Nephron (organoid): ENCODE measurements around the gene AGK.

Experiments used
- H3K27ac Mint-ChIP-seq, 3 experiments: 2 replicates each; pipeline ENCODE4 v1.8.0; 2020; ENCODE audit warnings: mixed read lengths in 3 of 3, mild to moderate bottlenecking in 2 of 3, moderate library complexity in 1 of 3
- H3K27me3 Mint-ChIP-seq: 2 replicates; pipeline ENCODE4 v1.8.0; 2021; ENCODE audit warnings: low read depth, mild to moderate bottlenecking, moderate library complexity, mixed read lengths
- H3K36me3 Mint-ChIP-seq: 2 replicates; pipeline ENCODE4 v1.8.0; 2020; ENCODE audit warnings: low read depth, mixed read lengths
- H3K4me1 Mint-ChIP-seq: 2 replicates; pipeline ENCODE4 v1.8.0; 2020; ENCODE audit warnings: mixed read lengths
- H3K4me3 Mint-ChIP-seq, 3 experiments: 2 replicates each; pipeline ENCODE4 v1.8.0; 2020; ENCODE audit warnings: mild to moderate bottlenecking in 3 of 3, mixed read lengths in 3 of 3, moderate library complexity in 2 of 3
- H3K9me3 Mint-ChIP-seq: 2 replicates; pipeline ENCODE4 v1.8.0; 2020; ENCODE audit warnings: mixed read lengths
- CTCF ChIP-seq, 3 experiments: fragments of 200-600 bp; sonication (generic); IDR thresholded peaks; one replicate each; pipeline ENCODE4 v1.5.0; 2021; ENCODE audit warnings: antibody characterized with exemption in 3 of 3; ENCODE audit not compliant: unreplicated experiment in 3 of 3

Gene AGK

DNA sequence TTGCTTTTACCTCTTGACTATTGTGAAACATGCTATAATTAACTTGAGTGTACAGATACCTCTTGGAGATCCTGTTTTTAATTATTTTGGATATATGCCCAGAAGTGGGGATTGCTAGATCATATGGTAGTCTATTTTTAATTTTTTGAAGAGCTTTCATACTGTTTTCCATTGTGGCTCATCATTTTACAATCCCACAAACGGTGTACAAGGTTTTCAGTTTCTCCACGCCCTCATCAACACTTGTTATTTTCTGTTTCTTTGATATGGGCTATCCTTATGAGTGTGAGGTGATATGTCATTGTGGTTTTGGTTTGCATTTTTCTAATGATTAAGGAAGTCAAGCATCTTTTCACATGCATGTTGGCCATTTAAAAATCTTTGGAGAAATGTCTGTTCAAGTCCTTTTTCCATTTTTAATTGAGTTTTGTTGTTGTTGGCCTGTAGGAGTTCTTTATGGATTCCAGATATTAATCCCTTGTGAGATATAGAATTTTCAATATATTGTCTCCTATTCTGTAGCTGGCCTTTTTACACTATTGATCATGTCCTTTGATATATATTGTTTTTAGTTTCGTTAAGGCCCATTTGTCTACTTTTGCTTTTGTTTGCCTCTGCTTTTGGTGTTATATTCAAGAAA, 7.5 kb downstream of the AGK start:
- no peaks in the 10 kb centered on the region for H3K27me3 Mint-ChIP-seq
- no peak overlapping the region for H3K4me3 Mint-ChIP-seq
- TF ChIP-seq CTCF (IDR thresholded peaks at IDR 0.05; ENCODE audit: unreplicated experiment in 3 of 3), result no peak
- peaks cover 79% of the 10 kb centered on the region for H3K36me3 Mint-ChIP-seq
- H3K4me1 Mint-ChIP-seq, result no peaks in the 10 kb centered on the region
- H3K9me3 Mint-ChIP-seq, result peaks cover 10% of the 10 kb centered on the region
- no peak overlapping the region for H3K27ac Mint-ChIP-seq

DNA sequence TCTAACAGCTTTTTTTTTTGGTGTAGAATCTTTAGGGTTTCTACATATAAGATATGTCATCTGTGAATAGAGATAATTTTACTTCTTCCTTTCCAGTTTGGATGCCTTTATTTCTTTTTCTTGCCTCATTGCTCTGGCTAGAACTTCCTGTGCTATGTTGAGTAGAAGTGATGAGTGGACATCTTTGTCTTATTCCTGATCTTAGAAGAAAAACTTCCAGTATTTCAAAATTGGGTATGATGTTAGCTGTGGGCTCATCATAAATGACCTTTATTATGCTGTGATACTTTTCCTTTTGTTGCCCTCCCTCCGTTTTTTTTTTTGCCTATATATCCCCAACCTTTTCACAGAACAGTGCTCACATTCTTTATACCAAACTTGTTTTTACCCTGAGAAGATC, 8.8 kb downstream of the AGK start:
- no peak for TF ChIP-seq CTCF (IDR thresholded peaks at IDR 0.05; ENCODE audit: unreplicated experiment in 3 of 3)

DNA sequence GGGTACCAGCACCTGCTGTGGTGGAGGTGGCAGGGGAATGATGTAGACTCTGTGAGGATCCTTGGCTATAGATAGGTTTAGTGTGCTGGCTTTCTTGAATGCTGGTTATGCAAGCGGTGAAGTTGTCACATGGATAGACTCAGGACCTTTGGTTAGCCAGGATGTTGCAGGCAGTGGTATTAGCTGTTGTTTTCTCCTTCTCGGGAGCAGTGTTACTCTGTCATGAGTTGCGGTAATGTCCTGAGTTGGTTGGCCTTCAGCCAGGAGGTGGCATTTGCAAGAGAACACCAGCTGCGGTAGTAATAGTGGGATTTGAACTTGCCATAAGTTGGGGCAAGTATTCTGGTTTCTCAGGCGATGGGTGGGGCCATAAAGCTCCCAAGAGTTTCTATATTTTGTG, 10.8 kb downstream of the AGK start:
- no peak overlapping the region for H3K4me3 Mint-ChIP-seq
- H3K9me3 Mint-ChIP-seq, result peaks cover 10% of the 10 kb centered on the region
- H3K27ac Mint-ChIP-seq, result no peak overlapping the region
- TF ChIP-seq CTCF (IDR thresholded peaks at IDR 0.05; ENCODE audit: unreplicated experiment in 3 of 3), result no peak
- peaks cover 84% of the 10 kb centered on the region for H3K36me3 Mint-ChIP-seq
- H3K27me3 Mint-ChIP-seq, result no peaks in the 10 kb centered on the region
- H3K4me1 Mint-ChIP-seq, result no peaks in the 10 kb centered on the region

More for the DNA sequence above, 8.8 kb downstream of the AGK start:
- peaks cover 10% of the 10 kb centered on the region for H3K9me3 Mint-ChIP-seq
- H3K36me3 Mint-ChIP-seq, result peaks cover 86% of the 10 kb centered on the region
- no peaks in the 10 kb centered on the region for H3K27me3 Mint-ChIP-seq
- H3K4me1 Mint-ChIP-seq, result no peaks in the 10 kb centered on the region
- no peak overlapping the region for H3K27ac Mint-ChIP-seq
- no peak overlapping the region for H3K4me3 Mint-ChIP-seq

GRCh38 chr7:141562543-141562942, 11.3 kb downstream of the AGK start:
- H3K27ac Mint-ChIP-seq, result no peak overlapping the region
- H3K4me1 Mint-ChIP-seq, result no peaks in the 10 kb centered on the region
- H3K9me3 Mint-ChIP-seq, result peaks cover 10% of the 10 kb centered on the region
- peaks cover 79% of the 10 kb centered on the region for H3K36me3 Mint-ChIP-seq
- TF ChIP-seq CTCF (IDR thresholded peaks at IDR 0.05; ENCODE audit: unreplicated experiment in 3 of 3), result no peak
- H3K4me3 Mint-ChIP-seq, result no peak overlapping the region
- H3K27me3 Mint-ChIP-seq, result no peaks in the 10 kb centered on the region

DNA sequence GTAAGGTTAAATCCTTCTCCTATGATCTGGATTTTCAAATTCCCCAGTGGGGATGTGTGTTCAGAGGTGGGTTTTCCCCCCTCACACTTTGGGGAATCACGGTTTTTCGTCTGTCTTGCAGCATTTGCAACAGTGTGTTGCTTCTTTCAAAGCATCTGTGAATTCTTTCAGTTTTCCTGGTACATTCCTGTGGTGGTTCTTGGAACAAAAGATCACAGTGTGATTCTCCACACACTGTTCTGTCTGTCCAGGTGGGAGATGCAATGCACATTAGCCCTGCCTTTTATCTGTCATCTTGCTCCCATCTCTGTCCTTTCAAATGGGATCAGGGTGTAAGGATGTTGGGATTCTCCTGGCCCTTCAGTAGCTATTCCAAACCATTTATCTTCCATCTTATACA, 11.8 kb downstream of the AGK start:
- H3K36me3 Mint-ChIP-seq, result peaks cover 78% of the 10 kb centered on the region
- no peak overlapping the region for H3K4me3 Mint-ChIP-seq
- no peaks in the 10 kb centered on the region for H3K4me1 Mint-ChIP-seq
- no peaks in the 10 kb centered on the region for H3K27me3 Mint-ChIP-seq
- no peak overlapping the region for H3K27ac Mint-ChIP-seq
- H3K9me3 Mint-ChIP-seq, result peaks cover 10% of the 10 kb centered on the region
- TF ChIP-seq CTCF (IDR thresholded peaks at IDR 0.05; ENCODE audit: unreplicated experiment in 3 of 3), result no peak

DNA sequence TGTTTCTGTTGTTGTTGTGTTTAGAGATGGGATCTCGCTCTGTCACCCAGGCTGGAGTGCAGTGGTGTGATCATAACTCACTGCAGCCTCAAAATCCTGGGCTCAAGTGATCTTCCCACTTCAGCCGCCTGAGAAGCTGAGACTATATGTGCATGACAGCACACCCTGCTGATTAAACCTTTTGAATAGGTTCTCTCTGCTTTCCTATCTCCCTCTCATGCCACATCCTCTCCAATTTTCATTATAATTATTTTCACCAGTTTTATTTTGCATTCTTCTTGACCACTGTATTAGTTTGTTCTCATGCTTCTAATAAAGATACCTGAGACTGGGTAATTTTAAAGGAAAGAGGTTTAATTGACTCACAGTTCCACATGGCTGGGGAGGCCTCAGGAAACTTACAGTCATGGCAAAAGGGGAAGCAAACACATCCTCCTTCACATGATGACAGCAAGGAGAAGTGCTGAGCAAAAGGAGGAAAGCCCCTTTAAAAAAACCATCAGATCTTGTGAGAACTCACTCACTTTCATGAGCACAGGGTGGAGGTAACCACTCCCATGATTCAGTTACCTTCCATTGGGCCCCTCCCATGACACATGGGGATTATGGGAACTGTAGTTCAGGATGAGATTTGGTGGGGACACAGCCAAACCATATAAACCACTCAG, 12.9 kb downstream of the AGK start:
- Mint-ChIP-seq H3K9me3 (peaks cover 5% of the 10 kb centered on the region), H3K36me3 (peaks cover 67% of the 10 kb centered on the region), H3K27me3 (no peaks in the 10 kb centered on the region), H3K4me3 (no peak overlapping the region), H3K27ac (no peak overlapping the region), H3K4me1 (no peaks in the 10 kb centered on the region)
- TF ChIP-seq CTCF (IDR thresholded peaks at IDR 0.05; ENCODE audit: unreplicated experiment in 3 of 3), result no peak
